ENCODE results near the gene SEC23A.
"Not testable (repeated sequence)": the region's sequence is repeated elsewhere in the genome, so short reads cannot be mapped to it uniquely, and the experiment has no call there.

Gene SEC23A

DNA sequence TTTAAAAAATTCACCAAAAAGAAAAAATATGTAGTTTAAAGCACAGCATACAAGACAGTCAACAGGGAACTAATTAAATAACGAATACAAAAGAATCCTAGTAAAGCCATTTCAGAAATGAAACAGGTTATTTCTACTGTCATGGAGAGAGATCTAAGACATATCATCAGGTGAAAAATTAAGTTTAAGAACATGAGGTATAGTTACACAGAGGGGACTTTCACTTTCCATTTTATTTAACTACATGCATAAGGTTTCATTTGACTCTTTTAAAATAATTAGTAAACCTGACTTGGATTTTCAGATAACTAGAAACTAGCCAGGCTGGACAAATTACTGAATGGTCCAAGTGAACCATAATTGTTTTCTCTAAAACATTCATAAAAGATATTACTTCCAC lies 11.3 kb downstream of the SEC23A start:
- no peak for DNase-seq (ENCODE audit: low read depth in 2 of 2)

DNA sequence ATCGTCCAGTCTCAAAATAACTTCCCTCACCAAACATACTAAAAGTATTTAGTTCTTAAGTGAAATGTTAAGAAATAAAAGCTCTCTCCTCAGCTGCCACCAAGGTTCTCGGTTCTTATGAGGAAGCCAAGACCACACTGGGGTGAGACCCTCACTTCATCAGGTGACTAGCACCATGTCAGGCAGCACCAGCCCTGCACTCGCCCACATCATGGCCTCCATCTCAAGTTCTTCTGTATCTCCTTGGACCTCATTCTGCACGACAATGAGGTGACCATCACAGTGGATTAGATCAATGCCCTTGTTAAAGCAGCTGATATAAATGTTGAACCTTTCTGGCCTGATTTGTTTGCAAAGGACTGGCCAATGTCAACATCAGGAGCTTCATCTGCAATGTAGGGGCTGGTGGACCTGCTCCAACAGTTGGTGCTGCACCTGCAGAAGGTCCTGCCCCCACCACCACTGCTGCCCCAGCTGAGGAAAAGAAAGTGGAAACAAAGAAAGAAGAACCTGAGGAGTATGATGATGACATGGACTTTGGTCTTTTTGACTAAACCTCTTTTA lies 12.4 kb downstream of the SEC23A start:
- DNase-seq (ENCODE audit: low read depth in 2 of 2) = no peak

DNA sequence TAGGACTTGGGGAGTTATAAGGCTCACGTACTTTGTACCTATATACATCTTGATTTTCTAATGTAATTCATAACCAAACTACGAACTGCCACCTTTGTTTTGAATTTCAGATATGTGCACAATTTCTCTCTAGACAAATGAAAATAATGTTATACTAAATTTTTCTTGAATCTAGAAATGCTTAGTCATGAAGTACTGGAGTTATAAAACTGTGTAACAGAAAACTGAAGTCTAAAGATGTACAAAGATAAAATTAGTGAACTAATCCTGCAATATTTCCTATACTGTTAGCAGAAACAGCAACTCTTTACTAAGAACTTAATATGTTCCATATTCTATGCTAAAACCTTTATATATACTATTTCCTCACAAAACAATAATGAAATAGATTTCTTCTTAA lies 15.5 kb downstream of the SEC23A start:
- DNase-seq (ENCODE audit: low read depth in 2 of 2) = no peak

DNA sequence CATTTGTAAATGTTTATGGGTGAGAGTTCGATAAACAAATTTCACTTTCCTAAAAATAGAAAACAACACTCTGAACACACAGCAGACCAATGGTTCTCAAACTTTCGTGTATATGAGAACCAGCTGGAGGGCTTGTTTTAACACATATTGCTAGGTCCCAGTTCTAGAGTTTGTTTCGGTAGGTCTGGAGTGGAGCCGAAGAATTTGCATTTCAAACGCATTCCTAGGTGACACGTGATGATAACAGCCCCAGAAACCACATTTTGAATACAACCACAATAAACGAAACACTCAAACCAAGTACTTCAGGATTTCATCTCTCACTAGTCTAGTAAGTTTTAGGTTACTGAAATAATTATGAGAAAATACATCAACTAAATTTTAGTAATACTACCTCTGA lies 17.1 kb downstream of the SEC23A start:
- DNase-seq (ENCODE audit: low read depth in 2 of 2) = no peak

DNA sequence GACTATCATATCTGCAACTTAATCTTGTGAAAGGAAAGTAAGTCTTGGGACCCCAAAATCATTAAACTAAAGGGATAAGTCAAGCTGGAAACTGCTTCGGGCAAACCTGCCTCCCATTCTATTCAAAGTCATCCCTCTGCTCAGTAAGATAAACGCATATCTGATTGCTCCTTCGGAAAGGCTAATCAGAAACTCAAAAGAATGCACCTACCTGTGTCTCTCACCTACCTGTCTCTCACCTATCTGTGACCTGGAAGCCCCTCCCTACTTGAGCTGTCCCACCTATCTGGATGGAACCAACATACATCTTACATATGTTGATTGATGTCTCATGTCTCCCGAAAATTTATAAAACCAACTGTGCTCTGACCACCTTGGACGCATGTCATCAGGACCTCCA lies 19.9 kb downstream of the SEC23A start:
- no peak for DNase-seq (ENCODE audit: low read depth in 2 of 2)

DNA sequence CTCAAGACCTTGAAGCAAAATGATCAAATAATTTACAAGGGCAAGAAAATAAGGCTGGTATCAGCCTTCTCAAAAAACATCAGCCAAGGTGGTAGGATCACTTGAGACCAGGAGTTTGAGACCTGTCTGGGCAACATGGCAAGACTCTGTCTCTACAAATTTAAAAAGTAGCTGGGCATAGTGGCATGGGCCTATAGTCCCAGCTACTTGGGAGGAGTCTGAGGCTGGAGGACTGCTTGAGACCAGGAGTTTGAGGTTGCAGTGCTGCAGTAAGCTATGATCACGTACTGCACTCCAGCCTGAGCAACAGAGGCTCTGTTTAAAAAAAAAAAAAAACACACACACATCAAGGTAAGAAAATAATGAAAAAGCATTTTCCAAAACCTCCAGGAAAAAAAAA lies 22.1 kb downstream of the SEC23A start:
- DNase-seq (ENCODE audit: low read depth in 2 of 2) = no peak

DNA sequence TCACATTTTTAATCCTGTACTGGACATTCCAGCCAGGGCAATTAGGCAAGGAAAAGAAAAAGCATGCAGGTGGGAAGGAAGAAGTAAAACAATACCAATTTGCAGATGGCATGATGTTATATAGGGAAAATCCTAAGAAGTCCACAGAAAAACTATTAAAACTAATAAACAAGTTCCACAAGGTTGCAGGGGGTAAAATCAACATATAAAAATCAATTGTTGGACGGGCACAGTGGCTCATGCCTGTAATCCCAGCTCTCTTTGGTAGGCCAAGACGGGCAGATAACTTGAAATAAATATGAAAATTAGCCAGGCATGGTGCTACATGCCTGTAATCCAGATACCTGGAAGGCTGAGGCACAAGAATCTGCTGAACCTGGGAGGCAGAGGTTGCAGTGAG lies 31.9 kb downstream of the SEC23A start:
- no peak for DNase-seq (ENCODE audit: low read depth in 2 of 2)

DNA sequence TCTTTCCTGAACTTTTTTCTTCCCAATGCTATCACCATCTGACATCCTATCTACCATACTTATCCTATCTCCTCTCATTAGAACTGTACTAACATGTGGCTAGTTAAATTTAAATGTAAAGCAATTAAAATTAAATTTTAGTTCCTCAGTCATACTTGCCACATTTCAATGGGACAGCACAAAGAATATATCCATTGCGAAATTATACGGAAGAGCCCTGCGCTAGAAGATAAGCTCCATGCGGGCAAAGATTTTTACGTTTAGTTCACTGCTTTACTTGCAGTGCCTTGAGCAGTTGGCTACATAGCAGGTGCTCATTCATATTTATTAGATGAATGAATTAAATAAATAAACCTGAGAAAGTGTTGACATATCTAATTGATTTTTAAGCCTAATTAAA lies 33.1 kb downstream of the SEC23A start:
- DNase-seq (ENCODE audit: low read depth in 2 of 2) = no peak

DNA sequence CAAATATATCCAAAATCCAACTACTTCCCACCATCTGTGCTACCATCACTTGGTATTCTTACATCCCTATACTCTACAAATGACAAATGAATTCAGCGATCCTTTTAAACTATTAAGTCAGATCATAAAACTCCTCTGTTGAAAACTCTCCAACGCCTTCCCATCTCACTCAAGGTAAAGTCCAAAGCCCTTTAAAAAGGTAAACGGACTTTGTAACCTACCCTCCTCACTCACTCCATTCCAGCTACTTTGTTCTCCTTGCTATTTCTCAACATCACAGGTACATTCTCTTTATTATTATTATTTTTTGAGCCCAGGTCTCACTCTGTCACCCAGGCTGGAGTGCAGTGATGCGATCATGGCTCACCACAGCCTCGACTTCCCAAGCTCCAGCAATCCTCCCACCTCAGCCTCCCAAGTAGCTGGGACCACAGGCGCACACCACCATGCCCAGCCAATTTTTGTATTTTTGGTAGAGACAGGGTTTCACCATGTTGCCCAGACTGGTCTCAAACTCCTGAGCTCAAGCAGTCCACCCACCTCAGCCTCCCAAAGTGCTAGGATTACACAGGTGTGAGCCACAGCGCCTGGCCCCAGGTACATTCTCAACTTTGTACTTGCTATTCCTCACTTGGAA lies 33.7 kb downstream of the SEC23A start:
- not testable (repeated sequence) for DNase-seq (ENCODE audit: low read depth in 2 of 2)

DNA sequence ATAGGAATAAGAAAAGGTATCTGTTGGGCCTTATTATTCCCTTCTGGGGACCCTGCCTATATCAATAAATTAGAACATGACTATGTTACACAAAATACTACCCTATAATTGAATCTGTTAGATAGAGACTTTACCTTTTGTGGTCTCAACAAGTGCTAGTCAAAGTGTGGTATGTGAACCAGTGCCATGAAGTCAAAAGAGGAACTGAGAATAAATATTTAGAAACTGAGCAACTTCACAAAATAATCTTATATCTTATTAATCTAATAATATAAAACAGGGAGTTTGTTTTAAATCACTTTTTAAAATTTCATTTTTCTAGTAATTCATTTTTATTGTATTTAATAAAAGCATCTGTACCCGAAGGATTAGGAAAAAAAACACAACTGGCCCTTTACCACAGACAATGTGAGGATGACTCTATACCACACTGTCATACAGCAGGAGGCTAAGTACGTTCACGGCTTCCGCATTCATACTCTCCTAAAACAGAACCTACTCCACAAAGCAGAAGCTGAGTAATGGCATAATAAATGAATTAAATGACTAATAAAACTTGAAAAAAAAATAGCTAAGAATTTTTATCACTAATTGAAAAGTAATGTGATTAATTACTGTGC lies 42.1 kb downstream of the SEC23A start:
- no peak for DNase-seq (ENCODE audit: low read depth in 2 of 2)

DNA sequence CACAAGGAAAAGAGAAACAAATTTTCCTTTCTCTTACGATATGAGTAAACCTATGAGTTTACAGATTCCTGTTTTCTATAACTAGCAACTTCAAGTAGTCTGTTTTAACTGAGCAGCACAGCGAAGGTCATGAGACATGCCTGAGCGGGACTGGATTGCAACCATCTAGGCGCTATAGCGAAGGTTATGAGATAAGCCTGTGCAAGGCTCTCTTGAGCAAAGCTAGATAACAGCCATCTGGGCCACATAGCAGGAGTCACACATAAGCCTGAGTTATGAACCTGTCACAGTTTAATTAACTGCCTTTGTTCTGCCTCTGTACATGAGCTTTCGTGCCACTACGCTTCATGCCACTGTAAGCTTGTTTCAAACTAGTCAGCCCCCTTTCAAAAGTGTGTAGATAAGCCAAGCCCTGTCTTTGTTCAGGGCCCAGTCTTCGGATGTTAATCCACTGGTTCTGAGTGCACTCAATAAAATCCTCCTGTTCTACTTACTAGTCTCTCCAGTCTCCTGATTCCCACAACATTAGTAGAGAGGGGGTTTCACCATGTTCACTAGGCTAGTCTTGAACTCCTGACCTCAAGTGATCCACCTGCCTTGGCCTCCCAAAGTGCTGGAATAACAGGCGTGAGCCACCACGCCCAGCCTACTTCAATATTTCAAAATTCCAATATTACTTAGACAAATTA lies 47.1 kb downstream of the SEC23A start:
- no peak for DNase-seq (ENCODE audit: low read depth in 2 of 2)

DNA sequence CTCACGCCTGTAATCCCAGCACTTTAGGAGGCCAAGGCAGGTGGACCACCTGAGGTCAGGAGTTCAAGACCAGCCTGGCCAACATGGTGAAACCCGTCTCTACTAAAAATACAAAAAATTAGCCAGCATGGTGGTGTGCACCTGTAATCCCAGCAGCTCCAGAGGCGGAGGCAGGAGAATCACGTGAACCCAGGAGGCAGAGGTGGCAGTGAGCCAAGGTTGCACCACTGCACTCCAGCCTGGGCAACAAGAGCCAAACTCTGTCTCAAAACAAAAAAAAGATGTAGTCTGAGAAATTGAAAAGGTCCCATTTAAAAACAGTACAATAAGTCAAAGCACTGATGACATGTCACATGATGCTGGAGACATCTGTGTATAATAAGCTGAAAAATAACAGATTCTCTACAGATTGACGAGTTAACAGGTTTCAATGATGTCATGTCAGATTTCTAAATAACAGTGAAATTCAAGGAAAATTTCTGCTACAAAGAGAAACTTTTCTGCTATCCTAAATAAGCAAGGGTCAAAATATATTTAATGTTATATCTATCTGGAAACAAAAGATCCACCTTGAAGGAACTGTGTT lies 50.1 kb downstream of the SEC23A start:
- not testable (repeated sequence) for DNase-seq (ENCODE audit: low read depth in 2 of 2)

DNA sequence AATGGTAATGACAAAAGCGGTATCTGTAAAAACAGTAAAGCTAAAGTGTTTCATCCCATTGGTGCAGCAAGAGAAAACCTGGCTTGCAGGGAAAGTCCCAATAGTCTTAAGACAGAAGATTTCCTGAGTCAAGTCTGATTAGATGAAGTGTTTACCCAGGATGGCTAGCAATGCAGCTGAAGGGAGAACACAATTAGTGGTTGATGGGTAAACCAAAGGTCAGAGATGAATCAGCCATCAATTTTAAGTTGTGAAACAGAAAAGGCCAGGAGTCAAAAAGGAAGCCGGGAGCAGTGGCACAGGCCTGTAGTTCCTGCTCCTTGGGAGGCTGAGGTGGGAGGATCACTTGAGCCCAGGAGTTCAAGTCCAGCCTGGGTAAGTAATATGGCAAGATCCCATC lies 52.6 kb downstream of the SEC23A start:
- no peak for DNase-seq (ENCODE audit: low read depth in 2 of 2)

DNA sequence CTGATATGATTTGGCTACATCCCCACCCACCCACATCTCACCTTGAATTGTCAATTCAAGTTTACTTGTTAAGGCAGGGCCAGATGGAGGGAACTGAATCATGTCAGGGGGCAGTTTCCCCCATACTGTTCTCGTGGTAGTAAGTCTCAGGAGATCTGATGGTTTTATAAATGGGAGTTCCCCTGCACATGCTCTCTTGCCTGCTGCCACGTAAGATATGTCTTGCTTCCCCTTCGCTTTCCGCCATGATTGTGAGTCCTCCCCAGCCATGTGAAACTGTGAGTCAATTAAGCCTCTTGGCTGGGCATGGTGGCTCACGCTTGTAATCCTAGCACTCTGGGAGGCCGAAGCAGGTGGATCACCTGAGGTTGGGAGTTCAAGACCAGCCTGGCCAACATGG lies 57.1 kb downstream of the SEC23A start:
- DNase-seq (ENCODE audit: low read depth in 2 of 2) = not testable (repeated sequence)

DNA sequence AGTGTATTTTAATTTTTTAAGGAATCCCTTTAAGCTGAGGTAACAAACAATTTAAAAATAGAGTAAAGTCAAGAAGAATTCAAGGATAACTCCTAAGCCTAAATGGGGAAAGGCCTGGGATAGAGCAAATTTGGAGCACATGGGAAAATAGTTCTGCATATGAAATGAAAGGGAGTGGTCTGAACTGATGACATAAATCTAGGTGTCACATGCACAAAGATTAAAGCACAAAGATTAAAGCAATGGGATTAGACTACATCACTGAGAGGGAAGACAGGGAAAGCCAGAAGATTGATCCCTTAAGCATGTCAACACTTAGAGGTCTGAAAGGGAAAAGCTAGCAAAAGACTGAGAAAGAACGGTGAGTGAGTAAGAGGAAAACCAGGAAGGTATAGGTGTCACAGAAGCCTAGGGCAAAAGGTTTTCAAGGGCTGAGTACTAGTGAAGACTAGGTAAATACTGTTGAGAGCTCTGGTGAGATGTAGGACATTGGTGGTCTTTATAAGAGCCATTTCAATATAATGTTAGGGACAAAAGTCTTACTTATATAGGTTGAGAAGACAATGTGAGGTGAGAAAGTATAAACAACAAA lies 59.6 kb downstream of the SEC23A start:
- no peak for DNase-seq (ENCODE audit: low read depth in 2 of 2)

DNA sequence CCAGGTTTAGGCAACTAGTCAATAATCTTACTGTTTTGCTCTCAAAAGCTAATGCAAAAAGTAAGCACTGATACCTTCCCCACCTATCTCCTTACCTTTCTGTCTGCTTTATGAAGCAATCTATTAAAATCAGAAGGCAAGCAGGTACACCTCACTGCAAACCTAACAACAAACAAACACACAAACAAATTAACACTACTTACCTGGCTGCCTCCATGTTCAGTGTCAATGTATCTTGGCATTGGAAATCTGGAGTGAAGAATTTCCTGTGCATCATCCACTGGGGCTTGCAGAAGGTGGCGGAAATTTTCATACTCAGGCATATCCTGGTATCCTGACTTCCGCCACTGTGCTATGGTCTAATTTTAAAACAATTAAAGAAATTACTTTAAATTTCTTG lies 62.5 kb downstream of the SEC23A start:
- DNase-seq (ENCODE audit: low read depth in 2 of 2) = no peak

DNA sequence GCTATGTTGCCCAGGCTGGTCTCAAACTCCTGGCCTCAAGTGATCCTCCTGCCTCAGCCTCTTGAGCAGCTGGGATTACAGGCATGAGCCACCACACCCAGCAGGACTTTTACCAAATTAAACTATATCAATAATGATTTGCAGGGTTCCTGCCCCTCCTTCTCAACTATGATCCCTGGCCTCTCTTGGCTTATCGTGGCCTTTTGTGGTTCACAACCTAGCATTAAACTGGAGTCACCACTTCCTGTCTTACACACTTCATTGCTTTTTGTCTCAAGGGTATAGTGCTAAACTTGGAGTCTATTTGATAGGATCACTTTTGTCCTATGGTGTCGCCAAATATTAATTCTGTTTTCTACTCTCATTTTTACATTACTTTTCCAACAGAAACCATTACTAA lies 64.5 kb downstream of the SEC23A start:
- DNase-seq (ENCODE audit: low read depth in 2 of 2) = no peak

DNA sequence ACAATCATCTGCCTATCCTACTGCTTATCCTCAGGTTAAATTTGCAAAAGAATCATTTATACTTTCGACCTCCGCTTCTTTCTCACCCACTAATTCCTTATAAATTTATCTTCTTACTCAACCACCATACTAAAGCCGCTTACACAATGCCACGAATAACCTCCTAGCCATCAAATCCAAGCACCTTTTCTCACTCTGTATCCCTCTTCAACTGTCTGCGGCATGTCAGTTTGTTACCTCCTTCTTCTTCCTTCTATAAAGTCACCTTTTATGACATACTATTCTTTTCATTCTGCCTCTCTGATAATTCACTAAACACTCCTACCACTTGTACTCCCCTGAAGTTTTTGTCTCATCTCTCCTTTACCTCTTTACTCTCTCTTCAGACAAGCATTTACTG lies 66.3 kb downstream of the SEC23A start:
- DNase-seq (ENCODE audit: low read depth in 2 of 2) = no peak

DNA sequence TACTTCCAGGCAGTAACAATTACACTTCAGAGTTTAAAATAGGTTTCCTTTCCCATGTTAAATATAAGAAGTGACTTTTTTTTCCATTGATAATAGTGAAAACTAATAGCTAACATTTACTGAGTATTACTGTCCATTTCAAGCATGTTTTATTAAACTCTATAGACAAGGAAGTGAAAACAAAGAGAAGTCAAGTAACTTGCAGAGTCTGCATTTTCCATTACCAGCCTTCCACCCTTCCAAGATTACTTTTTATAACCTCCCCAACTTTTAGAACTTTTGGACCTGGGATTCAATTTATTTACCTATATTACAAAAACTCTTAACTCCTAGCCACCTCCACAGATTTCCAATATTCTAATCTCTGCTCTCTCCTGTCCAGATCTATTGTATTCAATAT lies 67.7 kb downstream of the SEC23A start:
- DNase-seq (ENCODE audit: low read depth in 2 of 2) = no peak

DNA sequence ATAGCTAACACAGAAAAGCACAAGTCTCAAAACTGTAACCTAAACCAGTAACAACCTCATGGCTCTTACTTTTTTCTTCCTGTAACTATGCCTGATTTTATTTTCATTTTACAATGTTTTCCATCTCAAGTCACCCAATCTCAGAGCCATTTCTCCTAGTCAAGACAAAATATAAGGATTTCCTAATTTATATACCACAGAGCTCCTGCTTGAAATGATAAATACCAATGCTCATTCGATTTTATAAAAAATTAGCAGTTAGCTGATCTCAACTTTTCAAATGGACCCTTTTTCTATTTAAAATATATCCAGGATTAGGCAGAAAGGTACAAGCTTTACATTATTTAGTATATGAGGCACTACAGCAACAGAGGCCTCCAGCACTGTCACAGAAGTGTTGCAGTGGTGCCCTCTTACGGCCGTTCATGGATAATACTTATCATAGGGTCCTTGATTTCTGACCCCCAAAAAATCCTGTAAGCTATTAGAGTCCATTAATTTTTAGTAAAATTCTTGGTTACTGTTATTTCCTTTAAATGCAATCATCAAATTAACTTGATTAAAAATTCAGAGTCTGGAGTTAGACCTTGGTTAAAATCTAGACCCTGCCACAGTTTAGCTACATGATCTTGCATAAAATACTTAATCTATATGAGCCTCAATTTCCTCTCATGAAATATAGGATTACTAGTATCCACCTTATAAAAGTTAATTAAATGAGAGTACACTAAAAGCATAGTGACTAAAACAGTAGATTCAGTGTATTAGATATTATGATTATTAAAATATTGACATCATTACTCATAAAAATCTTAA lies 68.3 kb downstream of the SEC23A start:
- DNase-seq (ENCODE audit: low read depth in 2 of 2) = no peak

DNA sequence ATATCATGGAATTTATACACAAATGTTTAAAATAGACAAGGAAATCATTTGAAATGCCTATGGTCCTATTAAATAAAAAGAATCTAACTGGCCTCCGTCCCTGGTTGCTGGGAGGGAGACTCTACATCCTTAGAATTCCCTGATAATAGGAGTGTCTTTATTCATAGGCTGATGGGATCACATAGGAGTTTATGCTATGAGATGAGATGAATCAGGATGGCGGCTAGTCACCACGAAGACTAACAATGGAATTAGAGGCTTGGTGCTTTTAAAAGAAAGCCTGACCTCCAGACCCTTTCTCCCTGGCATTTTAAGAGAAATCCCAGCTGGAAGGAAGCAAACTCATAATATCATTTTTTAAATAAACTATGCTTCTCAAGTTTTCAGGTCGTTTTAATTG lies 69.7 kb downstream of the SEC23A start:
- no peak for DNase-seq (ENCODE audit: low read depth in 2 of 2)

Data from stimulated activated CD4-positive, alpha-beta T cell treated with anti-CD3 and anti-CD28 coated beads, Interleukin-1b, Interleukin-23, amount 100 ng/mL, for 4 hours (primary cell).